ENCODE data around the gene ESYT2. TPM values are rescaled to one million over a fixed set of nuclear protein-coding genes. Genes with fewer than 3 reads are reported as not detected.

Gene ESYT2
- total RNA-seq, 1 experiment from 2014 or later = 37.5 TPM

- ChIA-PET POLR2A (ENCODE audit: low non-redundant PET) (no interaction called here), CTCF (no interaction called here)
- intact Hi-C loops (cut with micrococcal nuclease; ENCODE audit: unreplicated experiment) = no loop called here
Observed at GRCh38 chr7:158809596-158809995, 19.7 kb downstream of the ESYT2 start.

GRCh38 chr7:158808126-158808525 is 21.2 kb downstream of the ESYT2 start:
- CTCF ChIA-PET = no interaction called here
- no peak for DNase-seq (ENCODE audit: low spot score)
- no peak overlapping the region for H3K4me3 ChIP-seq (ENCODE audit: low read depth, low read length, poor library complexity, severe bottlenecking)
- TF ChIP-seq CTCF (conservative IDR thresholded peaks at IDR 0.05; ENCODE audit: low read depth, low read length) = no peak
- TF ChIP-seq EZH2 (IDR thresholded peaks at IDR 0.05; ENCODE audit: borderline replicate concordance, low read depth, low read length, poor library complexity, severe bottlenecking) = no peak
- POLR2A ChIA-PET (ENCODE audit: low non-redundant PET) = no interaction called here
- intact Hi-C loops (cut with micrococcal nuclease; ENCODE audit: unreplicated experiment) = no loop called here
- H3K4me1 ChIP-seq (ENCODE audit: insufficient read depth, low read length, poor library complexity, severe bottlenecking) = no peaks in the 10 kb centered on the region
- H3K36me3 ChIP-seq (ENCODE audit: insufficient read depth, low read length, poor library complexity, severe bottlenecking) = no peaks in the 10 kb centered on the region
- H3K27me3 ChIP-seq (replicated peaks; ENCODE audit: insufficient read depth, low read depth, low read length, poor library complexity) = no peaks in the 10 kb centered on the region
- no peaks in the 10 kb centered on the region for H3K9me3 ChIP-seq (ENCODE audit: low read depth, low read length, poor library complexity, severe bottlenecking)
- no peak overlapping the region for H3K27ac ChIP-seq (ENCODE audit: low read depth, low read length, poor library complexity, severe bottlenecking)
- no TSS peak for BruUV-seq (replicated peaks)

More at GRCh38 chr7:158809596-158809995, 19.7 kb downstream of the ESYT2 start:
- TF ChIP-seq EZH2 (IDR thresholded peaks at IDR 0.05; ENCODE audit: borderline replicate concordance, low read depth, low read length, poor library complexity, severe bottlenecking) = no peak
- TF ChIP-seq CTCF (conservative IDR thresholded peaks at IDR 0.05; ENCODE audit: low read depth, low read length) = no peak
- peaks cover 3% of the 10 kb centered on the region for H3K4me1 ChIP-seq (ENCODE audit: insufficient read depth, low read length, poor library complexity, severe bottlenecking)
- no TSS peak for BruUV-seq (replicated peaks)
- no peaks in the 10 kb centered on the region for H3K27me3 ChIP-seq (replicated peaks; ENCODE audit: insufficient read depth, low read depth, low read length, poor library complexity)
- no peak for DNase-seq (ENCODE audit: low spot score)
- H3K36me3 ChIP-seq (ENCODE audit: insufficient read depth, low read length, poor library complexity, severe bottlenecking) = no peaks in the 10 kb centered on the region
- no peak overlapping the region for H3K27ac ChIP-seq (ENCODE audit: low read depth, low read length, poor library complexity, severe bottlenecking)
- no peaks in the 10 kb centered on the region for H3K9me3 ChIP-seq (ENCODE audit: low read depth, low read length, poor library complexity, severe bottlenecking)
- H3K4me3 ChIP-seq (ENCODE audit: low read depth, low read length, poor library complexity, severe bottlenecking) = no peak overlapping the region

GRCh38 chr7:158805937-158806336 is 23.4 kb downstream of the ESYT2 start:
- DNase-seq (ENCODE audit: low spot score) = no peak
- POLR2A ChIA-PET (ENCODE audit: low non-redundant PET) = no interaction called here
- no peaks in the 10 kb centered on the region for H3K36me3 ChIP-seq (ENCODE audit: insufficient read depth, low read length, poor library complexity, severe bottlenecking)
- intact Hi-C loops (cut with micrococcal nuclease; ENCODE audit: unreplicated experiment) = no loop called here
- CTCF ChIA-PET = no interaction called here
- no TSS peak for BruUV-seq (replicated peaks)
- no peaks in the 10 kb centered on the region for H3K9me3 ChIP-seq (ENCODE audit: low read depth, low read length, poor library complexity, severe bottlenecking)
- no peak overlapping the region for H3K4me3 ChIP-seq (ENCODE audit: low read depth, low read length, poor library complexity, severe bottlenecking)
- TF ChIP-seq CTCF (conservative IDR thresholded peaks at IDR 0.05; ENCODE audit: low read depth, low read length) (no peak), EZH2 (IDR thresholded peaks at IDR 0.05; ENCODE audit: borderline replicate concordance, low read depth, low read length, poor library complexity, severe bottlenecking) (no peak)
- H3K4me1 ChIP-seq (ENCODE audit: insufficient read depth, low read length, poor library complexity, severe bottlenecking) = peaks cover 21% of the 10 kb centered on the region
- no peak overlapping the region for H3K27ac ChIP-seq (ENCODE audit: low read depth, low read length, poor library complexity, severe bottlenecking)
- H3K27me3 ChIP-seq (replicated peaks; ENCODE audit: insufficient read depth, low read depth, low read length, poor library complexity) = no peaks in the 10 kb centered on the region

Measured in A673 (cell line).